Stimulated activated CD4-positive, alpha-beta T cell treated with anti-CD3 and anti-CD28 coated beads, Interleukin-4, amount 100 ng/mL, for 1 hour (primary cell): Measurements from ENCODE around the gene RPL22.
A peak's percentile ranks its signal among the peaks of the same experiment; 100 is the strongest.

Source experiments
- DNase-seq: peaks from one replicate; pipeline ENCODE4 v3.0.0-alpha.2; 2020

The RPL22 gene

DNA sequence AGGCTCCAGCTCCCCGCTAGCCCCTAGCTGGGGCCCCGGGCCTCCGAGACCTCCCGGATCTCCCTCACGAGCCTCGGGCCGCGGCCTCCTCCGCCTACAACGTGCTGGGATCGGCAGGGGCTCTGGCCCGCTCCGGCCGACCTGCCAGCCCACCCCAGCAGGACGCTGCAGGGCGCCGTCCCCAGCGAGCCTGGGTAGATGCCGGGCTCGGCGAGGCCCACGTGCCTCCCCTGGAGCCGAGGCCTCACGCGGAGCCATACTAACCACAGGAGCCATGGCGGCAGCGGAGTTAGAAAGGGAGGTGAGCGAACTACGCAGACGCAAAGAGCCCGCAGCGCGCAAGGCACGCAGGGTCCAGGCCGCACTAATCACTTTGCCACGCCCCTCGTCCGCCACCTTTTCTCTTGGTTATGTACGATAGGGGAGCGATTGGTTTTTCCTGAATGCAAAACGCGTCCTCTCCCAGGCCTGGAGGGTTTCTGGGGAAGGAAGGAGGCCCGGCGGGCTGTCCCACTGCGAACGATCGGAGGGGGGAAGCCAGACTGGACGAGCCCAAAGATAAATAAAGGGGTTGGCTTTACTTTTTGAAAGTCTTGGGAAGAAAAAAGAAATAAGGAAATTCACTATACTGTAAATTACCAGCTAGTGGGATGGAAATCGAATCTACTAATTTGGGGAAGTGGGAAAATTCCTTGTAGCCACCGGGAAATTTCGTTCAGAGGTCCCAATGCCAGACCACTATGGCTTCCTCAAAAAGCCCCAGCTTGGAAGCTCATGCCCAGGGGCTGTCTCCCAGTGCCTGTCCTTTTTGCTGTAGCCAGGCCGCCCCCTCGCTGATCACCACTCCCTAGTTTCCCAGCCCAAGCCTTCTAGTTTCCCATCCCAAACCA lies at the start of gene RPL22:
TSS of gene RPL22 (minus strand) at position 298 of the 890 bp plus-strand sequence. CDS start at position 276, 22 bp downstream.
- DNase-seq = peak; percentile 97

DNA sequence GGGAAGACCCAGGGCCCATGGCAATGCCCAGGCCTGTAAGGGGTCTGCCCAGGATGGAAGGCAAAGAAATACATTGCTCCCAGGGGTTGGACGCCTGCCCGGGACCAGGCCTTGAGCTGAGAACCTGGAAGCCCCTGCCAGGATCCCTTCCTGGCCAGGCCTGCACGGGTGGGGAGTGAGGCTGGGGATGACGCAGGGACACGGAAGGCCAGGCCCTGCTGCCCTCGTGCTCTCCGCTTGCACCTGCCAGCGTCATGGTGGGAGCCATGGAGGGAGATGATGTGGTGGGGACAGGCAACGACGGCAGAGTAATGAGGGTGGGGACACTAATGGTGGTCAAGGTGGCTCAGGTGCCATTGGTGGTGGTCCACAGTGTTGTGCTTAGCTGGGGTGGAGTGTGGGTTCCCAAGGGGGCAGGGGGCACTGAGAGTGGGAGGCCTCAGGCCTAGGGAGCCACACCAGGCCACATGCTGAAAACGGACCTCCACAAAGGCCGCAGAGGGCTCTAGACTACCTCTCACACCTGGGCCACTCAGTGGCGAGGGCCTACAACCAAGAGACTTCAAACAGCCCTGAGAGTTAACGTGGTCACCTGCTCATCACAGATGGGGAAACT lies 48.9 kb upstream of the RPL22 start:
- no peak for DNase-seq

GRCh38 chr1:6247651-6248050 lies 48.3 kb upstream of the RPL22 start:
- no peak for DNase-seq

GRCh38 chr1:6246497-6247467 lies 47.4 kb upstream of the RPL22 start:
- peak; percentile 83 for DNase-seq

- peak; percentile 46 for DNase-seq
These were observed 46.6 kb upstream of the RPL22 start for GRCh38 chr1:6245869-6246496.

DNA sequence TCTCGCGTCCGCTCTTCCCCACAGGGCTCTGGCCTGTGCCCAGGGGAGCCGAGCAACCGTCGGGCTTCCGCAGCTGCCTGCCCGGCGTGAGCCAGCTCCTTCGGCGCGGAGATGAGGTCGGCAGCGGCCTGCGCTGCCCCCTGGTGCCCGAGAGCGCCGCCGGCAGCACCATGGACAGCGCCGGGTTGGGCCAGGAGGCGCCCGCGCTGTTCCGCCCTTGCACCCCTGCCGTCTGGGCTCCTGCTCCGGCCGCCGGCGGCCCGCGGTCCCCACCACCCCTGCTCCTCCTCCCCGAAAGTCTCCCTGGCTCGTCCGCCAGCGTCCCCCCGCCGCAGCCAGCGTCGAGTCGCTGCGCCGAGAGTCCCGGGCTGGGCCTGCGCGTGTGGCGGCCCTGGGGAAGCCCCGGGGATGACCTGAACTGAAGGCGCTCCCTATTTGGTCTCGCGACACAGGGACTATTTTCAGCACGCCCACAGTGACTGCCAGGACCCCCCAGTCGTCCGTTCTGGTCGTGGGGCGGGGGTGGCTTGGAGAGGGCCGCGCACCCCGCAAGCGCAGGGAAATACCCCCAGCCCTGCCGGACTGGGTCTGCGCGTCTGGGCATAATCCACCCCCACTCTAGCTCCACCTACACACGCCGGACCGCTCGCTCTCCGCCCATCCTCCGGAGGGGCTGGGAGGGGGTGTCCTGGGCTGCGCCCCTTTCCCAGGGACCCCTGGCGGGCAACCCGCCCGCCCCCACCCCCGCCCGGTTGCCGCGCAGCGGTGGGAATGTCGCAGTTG lies 45.9 kb upstream of the RPL22 start:
- peak; percentile 83 for DNase-seq

DNA sequence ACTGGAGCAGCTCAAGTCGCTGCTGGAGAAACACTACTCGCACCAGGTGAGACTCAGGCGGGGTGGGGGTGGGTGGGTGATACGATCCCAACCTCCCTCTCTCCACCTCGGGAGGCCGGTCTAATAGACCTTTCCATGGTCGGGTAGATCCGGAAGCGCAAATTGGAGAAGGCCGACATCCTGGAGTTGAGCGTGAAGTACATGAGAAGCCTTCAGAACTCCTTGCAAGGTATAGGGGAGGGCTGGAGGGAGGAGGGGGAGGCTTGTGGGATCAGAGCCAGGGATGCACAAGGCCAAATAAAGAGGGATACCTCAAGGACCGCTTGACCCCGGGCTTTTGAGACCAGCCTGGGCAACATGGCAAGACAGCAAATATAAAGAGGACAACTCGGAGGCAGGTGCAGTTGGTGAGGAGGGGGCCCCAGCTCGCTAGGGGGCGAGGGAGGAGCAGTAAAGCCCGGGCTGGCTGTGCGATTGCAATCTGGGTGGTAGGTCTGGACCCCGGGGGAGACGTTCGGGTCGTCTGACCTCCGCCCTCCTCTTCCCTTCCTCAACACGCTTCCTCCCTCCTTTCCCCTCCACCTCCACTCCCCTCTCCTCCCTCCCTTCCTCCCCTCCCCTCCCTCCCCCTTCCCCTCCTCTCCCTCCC lies 45.1 kb upstream of the RPL22 start:
- DNase-seq = no peak

- DNase-seq = no peak
These were observed 44.6 kb upstream of the RPL22 start, which contains the start of gene HES3 for GRCh38 chr1:6243993-6244392. Gene HES3 (plus strand): TSS chr1:6244179. CDS start chr1:6244366, 187 bp downstream.

GRCh38 chr1:6243053-6243834 lies 43.8 kb upstream of the RPL22 start:
- DNase-seq = no peak

GRCh38 chr1:6241887-6242740 lies 42.7 kb upstream of the RPL22 start:
- DNase-seq = no peak

DNA sequence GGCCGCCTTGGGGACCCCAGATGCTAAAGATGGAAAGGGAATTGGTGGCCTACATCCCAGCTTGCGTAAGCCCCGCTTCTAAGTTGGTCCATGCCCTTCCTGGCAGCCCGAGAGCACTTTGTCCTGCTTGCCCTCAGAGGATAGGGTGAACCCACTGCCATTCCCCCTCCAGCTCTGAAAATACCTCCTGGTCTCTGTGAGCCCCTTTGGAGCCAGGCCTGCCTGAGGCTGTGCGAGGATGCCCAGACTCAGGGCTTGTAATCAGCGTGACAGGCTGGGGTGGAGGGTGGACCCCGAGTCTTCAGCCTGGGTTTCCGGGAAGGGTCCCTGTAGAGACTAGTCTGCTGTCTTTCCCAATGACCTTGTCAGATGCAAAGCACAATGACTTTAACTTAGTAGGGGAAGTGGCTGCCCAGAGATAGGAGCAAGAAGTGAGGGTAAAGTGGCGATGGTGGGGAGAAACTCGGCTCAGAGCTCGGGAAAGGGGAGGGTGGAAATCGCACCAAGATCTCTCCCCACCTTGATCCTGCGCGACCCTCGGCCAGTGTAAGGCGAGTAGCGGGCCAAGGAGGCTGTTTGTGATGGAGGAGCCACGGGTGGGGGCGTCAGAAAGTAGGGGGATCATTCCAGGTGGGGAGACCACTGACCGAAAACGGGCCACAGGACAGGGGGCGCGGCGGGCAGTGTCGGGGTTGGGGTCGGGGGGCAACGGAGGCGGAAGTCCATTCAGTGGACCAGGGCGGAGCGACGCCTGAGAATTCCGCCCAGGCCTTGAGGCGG lies 41.9 kb upstream of the RPL22 start:
- no peak for DNase-seq

GRCh38 chr1:6239950-6240768 lies 40.8 kb upstream of the RPL22 start:
- no peak for DNase-seq

- DNase-seq = no peak
These were observed 39.9 kb upstream of the RPL22 start for GRCh38 chr1:6239213-6239752.

DNA sequence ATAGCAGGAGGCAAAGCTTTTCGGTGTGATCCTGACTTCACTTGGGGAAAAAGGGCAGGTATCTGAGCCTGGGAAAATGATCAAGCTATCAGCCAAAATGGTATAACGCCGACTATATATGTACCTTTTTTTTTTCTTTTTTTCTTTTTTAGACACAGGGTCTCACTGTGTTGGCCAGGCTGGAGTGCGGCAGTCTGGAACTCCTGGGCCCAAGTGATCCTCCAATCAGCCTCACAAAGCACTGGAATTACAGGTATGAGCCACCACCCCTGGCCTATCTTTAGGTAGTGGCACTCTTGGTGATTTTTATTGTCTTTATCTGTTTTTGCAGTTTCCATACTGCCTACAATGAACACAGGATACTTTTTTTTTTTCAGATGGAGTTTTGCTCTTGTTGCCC lies 37.7 kb upstream of the RPL22 start:
- no peak for DNase-seq

- no peak for DNase-seq
These were observed 35.9 kb upstream of the RPL22 start for GRCh38 chr1:6235296-6235677.

DNA sequence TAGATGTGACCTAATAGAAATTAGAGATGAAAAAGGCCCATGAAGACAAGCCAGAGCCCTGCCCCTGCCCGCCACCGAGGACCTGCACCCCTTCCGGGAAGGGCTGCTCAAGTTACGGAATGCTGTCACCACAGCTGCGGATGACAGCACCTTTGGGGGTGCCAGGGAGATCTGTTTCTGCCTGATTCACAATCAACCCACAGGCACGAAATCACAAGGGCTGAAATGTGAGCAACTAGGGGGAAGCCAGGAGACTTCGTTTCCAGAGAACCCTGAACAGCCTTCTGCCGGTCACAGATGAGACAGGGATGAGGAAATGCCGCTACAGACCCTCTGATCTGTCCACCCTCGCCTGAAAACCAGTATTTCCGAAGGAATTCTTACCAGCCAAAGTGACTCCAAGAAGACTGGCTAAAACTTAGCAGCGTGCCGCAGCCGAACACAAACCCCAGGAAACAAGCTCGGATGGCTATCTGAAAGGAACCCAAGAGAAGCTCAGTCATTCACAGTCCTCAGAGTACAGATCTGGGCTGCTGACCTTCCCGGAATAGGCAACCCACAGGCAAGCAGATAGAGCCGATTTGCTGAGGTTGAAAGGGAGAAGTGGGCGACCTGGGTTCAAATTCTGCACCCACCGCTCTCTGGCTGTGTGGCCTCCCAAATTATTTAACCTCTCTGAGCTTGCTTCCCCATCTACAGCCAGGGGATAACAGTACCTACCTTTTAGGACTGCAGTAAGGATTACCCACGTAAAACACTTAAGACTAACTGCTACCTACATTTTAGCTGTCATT lies 35.3 kb upstream of the RPL22 start:
- DNase-seq = no peak
